Transverse colon (tissue), 3 donors: ENCODE measurements around the gene GABRG2.

ENCODE experiments used
- EP300 ChIP-seq: sonication (generic); formaldehyde crosslinking; IDR thresholded peaks from one replicate; pipeline ENCODE4 v1.6.1; 2017; ENCODE audit warnings: antibody characterized with exemption, low read depth
- TF ChIP-seq, protein P1 (sequence below), 5 experiments: fragments of 200-600 bp in 3 of 5; fragments of 450-650 bp in 2 of 5; sonication (generic) in 3 of 5; IDR thresholded peaks; 1 replicate in 2 of 5; 2 replicates in 3 of 5; pipeline ENCODE4 v1.5.1; 2016 to 2017; ENCODE audit warnings: antibody characterized with exemption in 5 of 5, inconsistent platforms in 3 of 5, mild to moderate bottlenecking in 2 of 5, moderate library complexity in 1 of 5

DNA sequence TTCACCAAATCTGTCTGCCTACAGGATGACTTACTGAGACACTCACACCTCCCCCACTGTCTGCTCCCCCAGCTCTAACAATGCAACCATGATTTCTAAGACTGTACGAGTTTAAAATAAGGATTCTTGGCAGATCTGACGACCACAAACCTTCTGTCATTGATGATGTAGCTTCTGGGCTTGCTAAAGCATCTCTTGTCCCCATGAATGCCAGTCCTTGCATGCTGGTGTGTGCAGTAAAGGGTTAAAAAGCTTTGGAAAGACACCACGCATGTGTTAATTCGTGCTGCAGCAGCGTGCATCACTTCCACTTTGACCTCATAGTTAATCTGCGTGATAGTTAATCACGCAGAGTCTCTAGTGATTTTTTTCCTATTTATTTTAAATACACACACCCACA is 411 bp upstream of the GABRG2 start:
- TF ChIP-seq, protein P1, sequence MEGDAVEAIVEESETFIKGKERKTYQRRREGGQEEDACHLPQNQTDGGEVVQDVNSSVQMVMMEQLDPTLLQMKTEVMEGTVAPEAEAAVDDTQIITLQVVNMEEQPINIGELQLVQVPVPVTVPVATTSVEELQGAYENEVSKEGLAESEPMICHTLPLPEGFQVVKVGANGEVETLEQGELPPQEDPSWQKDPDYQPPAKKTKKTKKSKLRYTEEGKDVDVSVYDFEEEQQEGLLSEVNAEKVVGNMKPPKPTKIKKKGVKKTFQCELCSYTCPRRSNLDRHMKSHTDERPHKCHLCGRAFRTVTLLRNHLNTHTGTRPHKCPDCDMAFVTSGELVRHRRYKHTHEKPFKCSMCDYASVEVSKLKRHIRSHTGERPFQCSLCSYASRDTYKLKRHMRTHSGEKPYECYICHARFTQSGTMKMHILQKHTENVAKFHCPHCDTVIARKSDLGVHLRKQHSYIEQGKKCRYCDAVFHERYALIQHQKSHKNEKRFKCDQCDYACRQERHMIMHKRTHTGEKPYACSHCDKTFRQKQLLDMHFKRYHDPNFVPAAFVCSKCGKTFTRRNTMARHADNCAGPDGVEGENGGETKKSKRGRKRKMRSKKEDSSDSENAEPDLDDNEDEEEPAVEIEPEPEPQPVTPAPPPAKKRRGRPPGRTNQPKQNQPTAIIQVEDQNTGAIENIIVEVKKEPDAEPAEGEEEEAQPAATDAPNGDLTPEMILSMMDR (IDR thresholded peaks at IDR 0.05): no peak
- TF ChIP-seq EP300: no peak
